H1 (cell line): ENCODE measurements around the gene SMYD1. TPM values are rescaled to one million over a fixed set of nuclear protein-coding genes. Genes with fewer than 3 reads are reported as not detected.

Experiments
- CBX5 ChIP-seq: fragments of 300-800, 300-1000 bp; sonication (generic); IDR thresholded peaks from 2 replicates; pipeline ENCODE4 v1.7.1; 2016; ENCODE audit warnings: antibody characterized with exemption, low read length, low read depth
- JUN ChIP-seq: IDR thresholded peaks from 2 replicates; pipeline ENCODE4 v1.6.1; 2011; ENCODE audit warnings: low read depth, mild to moderate bottlenecking, improper control_type of control experiment, low read length
- RBBP5 ChIP-seq: IDR thresholded peaks from 2 replicates; pipeline ENCODE4 v1.7.1; 2012; ENCODE audit warnings: low read depth, mild to moderate bottlenecking, inconsistent platforms, low read length, moderate library complexity, borderline replicate concordance
- SP4 ChIP-seq: IDR thresholded peaks from 2 replicates; pipeline ENCODE4 v1.6.1; 2012; ENCODE audit warnings: low read length, inconsistent platforms
- SRF ChIP-seq: IDR thresholded peaks from 2 replicates; pipeline ENCODE4 v1.6.1; 2011; ENCODE audit warnings: mild to moderate bottlenecking, low read depth, low read length, moderate library complexity
- polyA plus RNA-seq, 7 experiments: library from polyadenylated mRNA; depleted of rRNA in 3 of 7; stranded (reverse) in 5 of 7; unstranded in 2 of 7; fragments of >200 nt in 5 of 7; fragments of 200-250 nt in 2 of 7; gene quantifications; 1 replicate in 5 of 7; 2 replicates in 1 of 7; 4 replicates in 1 of 7; pipeline versions ENCODE4 v1.2.1 to v1.2.3, GENCODE V29; 2011 to 2013; ENCODE audit warnings: missing spikeins in 2 of 7, mixed read lengths in 2 of 7
- total RNA-seq: library from RNA; stranded (reverse); fragmentation: NEBNext Ultra II Directional; extraction: Animal tissue kit (Norgen Biotek cat#: 25700); gene quantifications from 2 replicates; pipeline ENCODE4 v1.2.1, GENCODE V29; 2021
- TF ChIP-seq, protein P1 (sequence below), 3 experiments: IDR thresholded peaks; 1 replicate in 2 of 3; 2 replicates in 1 of 3; pipeline versions ENCODE4 v1.5.1 to v1.6.1; 2011; ENCODE audit warnings: low read length in 3 of 3, mild to moderate bottlenecking in 3 of 3, inconsistent platforms in 2 of 3, low read depth in 1 of 3, moderate library complexity in 1 of 3; ENCODE audit not compliant: insufficient read depth in 1 of 3; ENCODE audit errors: control extremely low read depth in 1 of 3
- TF ChIP-seq, protein P2 (sequence below): fragments of 300-600 bp; sonication (generic); IDR thresholded peaks from 2 replicates; pipeline ENCODE4 v1.7.1; 2012; ENCODE audit warnings: low read length, moderate library complexity, mild to moderate bottlenecking, inconsistent platforms; ENCODE audit not compliant: insufficient replicate concordance

Gene SMYD1
- total and polyA plus RNA-seq, 2 of the 8 experiments (the other 6 are each of a cell fraction or from before 2014, with no cell fraction given) = 0.06 TPM; not detected in 1

DNA sequence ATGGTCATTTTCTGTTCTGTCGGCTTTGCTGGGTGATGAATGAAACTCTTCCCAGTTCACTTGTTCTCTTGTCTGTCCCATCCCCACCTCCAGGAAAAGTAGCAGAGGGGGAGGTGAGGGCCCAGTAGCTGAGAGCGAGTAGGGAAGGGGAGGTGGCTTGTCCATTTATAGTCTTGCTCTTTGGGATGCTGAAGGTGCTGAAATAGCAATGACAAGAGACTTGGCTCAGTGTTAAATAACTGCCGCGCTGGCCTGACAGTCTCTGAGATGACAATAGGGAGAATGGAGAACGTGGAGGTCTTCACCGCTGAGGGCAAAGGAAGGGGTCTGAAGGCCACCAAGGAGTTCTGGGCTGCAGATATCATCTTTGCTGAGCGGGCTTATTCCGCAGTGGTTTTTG, at the start of gene SMYD1 (continued):
- TF ChIP-seq, protein P1, sequence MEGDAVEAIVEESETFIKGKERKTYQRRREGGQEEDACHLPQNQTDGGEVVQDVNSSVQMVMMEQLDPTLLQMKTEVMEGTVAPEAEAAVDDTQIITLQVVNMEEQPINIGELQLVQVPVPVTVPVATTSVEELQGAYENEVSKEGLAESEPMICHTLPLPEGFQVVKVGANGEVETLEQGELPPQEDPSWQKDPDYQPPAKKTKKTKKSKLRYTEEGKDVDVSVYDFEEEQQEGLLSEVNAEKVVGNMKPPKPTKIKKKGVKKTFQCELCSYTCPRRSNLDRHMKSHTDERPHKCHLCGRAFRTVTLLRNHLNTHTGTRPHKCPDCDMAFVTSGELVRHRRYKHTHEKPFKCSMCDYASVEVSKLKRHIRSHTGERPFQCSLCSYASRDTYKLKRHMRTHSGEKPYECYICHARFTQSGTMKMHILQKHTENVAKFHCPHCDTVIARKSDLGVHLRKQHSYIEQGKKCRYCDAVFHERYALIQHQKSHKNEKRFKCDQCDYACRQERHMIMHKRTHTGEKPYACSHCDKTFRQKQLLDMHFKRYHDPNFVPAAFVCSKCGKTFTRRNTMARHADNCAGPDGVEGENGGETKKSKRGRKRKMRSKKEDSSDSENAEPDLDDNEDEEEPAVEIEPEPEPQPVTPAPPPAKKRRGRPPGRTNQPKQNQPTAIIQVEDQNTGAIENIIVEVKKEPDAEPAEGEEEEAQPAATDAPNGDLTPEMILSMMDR (IDR thresholded peaks at IDR 0.05; ENCODE audit: control extremely low read depth in 1 of 3, insufficient read depth in 1 of 3, low read depth in 1 of 3, low read length in 3 of 3) = no peak
- TF ChIP-seq RBBP5 (no peak), JUN (no peak), CBX5 (no peak), SP4 (no peak), SRF (no peak)
- TF ChIP-seq, protein P2, sequence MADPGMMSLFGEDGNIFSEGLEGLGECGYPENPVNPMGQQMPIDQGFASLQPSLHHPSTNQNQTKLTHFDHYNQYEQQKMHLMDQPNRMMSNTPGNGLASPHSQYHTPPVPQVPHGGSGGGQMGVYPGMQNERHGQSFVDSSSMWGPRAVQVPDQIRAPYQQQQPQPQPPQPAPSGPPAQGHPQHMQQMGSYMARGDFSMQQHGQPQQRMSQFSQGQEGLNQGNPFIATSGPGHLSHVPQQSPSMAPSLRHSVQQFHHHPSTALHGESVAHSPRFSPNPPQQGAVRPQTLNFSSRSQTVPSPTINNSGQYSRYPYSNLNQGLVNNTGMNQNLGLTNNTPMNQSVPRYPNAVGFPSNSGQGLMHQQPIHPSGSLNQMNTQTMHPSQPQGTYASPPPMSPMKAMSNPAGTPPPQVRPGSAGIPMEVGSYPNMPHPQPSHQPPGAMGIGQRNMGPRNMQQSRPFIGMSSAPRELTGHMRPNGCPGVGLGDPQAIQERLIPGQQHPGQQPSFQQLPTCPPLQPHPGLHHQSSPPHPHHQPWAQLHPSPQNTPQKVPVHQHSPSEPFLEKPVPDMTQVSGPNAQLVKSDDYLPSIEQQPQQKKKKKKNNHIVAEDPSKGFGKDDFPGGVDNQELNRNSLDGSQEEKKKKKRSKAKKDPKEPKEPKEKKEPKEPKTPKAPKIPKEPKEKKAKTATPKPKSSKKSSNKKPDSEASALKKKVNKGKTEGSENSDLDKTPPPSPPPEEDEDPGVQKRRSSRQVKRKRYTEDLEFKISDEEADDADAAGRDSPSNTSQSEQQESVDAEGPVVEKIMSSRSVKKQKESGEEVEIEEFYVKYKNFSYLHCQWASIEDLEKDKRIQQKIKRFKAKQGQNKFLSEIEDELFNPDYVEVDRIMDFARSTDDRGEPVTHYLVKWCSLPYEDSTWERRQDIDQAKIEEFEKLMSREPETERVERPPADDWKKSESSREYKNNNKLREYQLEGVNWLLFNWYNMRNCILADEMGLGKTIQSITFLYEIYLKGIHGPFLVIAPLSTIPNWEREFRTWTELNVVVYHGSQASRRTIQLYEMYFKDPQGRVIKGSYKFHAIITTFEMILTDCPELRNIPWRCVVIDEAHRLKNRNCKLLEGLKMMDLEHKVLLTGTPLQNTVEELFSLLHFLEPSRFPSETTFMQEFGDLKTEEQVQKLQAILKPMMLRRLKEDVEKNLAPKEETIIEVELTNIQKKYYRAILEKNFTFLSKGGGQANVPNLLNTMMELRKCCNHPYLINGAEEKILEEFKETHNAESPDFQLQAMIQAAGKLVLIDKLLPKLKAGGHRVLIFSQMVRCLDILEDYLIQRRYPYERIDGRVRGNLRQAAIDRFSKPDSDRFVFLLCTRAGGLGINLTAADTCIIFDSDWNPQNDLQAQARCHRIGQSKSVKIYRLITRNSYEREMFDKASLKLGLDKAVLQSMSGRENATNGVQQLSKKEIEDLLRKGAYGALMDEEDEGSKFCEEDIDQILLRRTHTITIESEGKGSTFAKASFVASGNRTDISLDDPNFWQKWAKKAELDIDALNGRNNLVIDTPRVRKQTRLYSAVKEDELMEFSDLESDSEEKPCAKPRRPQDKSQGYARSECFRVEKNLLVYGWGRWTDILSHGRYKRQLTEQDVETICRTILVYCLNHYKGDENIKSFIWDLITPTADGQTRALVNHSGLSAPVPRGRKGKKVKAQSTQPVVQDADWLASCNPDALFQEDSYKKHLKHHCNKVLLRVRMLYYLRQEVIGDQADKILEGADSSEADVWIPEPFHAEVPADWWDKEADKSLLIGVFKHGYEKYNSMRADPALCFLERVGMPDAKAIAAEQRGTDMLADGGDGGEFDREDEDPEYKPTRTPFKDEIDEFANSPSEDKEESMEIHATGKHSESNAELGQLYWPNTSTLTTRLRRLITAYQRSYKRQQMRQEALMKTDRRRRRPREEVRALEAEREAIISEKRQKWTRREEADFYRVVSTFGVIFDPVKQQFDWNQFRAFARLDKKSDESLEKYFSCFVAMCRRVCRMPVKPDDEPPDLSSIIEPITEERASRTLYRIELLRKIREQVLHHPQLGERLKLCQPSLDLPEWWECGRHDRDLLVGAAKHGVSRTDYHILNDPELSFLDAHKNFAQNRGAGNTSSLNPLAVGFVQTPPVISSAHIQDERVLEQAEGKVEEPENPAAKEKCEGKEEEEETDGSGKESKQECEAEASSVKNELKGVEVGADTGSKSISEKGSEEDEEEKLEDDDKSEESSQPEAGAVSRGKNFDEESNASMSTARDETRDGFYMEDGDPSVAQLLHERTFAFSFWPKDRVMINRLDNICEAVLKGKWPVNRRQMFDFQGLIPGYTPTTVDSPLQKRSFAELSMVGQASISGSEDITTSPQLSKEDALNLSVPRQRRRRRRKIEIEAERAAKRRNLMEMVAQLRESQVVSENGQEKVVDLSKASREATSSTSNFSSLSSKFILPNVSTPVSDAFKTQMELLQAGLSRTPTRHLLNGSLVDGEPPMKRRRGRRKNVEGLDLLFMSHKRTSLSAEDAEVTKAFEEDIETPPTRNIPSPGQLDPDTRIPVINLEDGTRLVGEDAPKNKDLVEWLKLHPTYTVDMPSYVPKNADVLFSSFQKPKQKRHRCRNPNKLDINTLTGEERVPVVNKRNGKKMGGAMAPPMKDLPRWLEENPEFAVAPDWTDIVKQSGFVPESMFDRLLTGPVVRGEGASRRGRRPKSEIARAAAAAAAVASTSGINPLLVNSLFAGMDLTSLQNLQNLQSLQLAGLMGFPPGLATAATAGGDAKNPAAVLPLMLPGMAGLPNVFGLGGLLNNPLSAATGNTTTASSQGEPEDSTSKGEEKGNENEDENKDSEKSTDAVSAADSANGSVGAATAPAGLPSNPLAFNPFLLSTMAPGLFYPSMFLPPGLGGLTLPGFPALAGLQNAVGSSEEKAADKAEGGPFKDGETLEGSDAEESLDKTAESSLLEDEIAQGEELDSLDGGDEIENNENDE = no peak
